ENCODE data around the gene BPIFA1.

- TF ChIP-seq CTCF (IDR thresholded peaks at IDR 0.05) = no peak
- TF ChIP-seq POLR2AphosphoS5 (IDR thresholded peaks at IDR 0.05; ENCODE audit: insufficient read depth in 1 of 2, low read depth in 1 of 2) = no peak
Measured at GRCh38 chr20:33191484-33191883, 44.3 kb upstream of the BPIFA1 start.

Measured in vagina (tissue), 2 donors.